GOT3 (cell line): ENCODE measurements around the gene MYLK.

Source experiments
- DNase-seq: peaks from one replicate; lab custom pipeline; 2025; ENCODE audit warnings: mixed read lengths; lab: John Stamatoyannopoulos, UW

The MYLK gene

GRCh38 chr3:123877965-123878364 lies 6.2 kb downstream of the MYLK start:
- DNase-seq = no peak

GRCh38 chr3:123877466-123877865 lies 6.7 kb downstream of the MYLK start:
- DNase-seq = no peak

- DNase-seq = no peak
Measured at GRCh38 chr3:123876858-123877257, 7.3 kb downstream of the MYLK start.

- no peak for DNase-seq
Measured at GRCh38 chr3:123872621-123873020, 11.5 kb downstream of the MYLK start.

GRCh38 chr3:123871946-123872345 lies 12.2 kb downstream of the MYLK start:
- DNase-seq = no peak

- DNase-seq = no peak
Measured at GRCh38 chr3:123870033-123870432, 14.1 kb downstream of the MYLK start.

GRCh38 chr3:123869165-123869564 lies 15.0 kb downstream of the MYLK start:
- DNase-seq = no peak

GRCh38 chr3:123864706-123865105 lies 19.4 kb downstream of the MYLK start:
- no peak for DNase-seq

GRCh38 chr3:123862152-123862551 lies 22.0 kb downstream of the MYLK start:
- no peak for DNase-seq

- DNase-seq = no peak
Measured at GRCh38 chr3:123861081-123861836, 22.9 kb downstream of the MYLK start.

- no peak for DNase-seq
Measured at GRCh38 chr3:123859177-123859576, 25.0 kb downstream of the MYLK start.

- DNase-seq = no peak
Measured at GRCh38 chr3:123854905-123855304, 29.2 kb downstream of the MYLK start.

GRCh38 chr3:123853686-123854372 lies 30.3 kb downstream of the MYLK start:
- no peak for DNase-seq

GRCh38 chr3:123847209-123847608 lies 36.9 kb downstream of the MYLK start:
- DNase-seq = no peak

GRCh38 chr3:123843668-123844067 lies 40.5 kb downstream of the MYLK start:
- no peak for DNase-seq

- no peak for DNase-seq
Measured at GRCh38 chr3:123842711-123843110, 41.4 kb downstream of the MYLK start.

GRCh38 chr3:123841476-123842238 lies 42.5 kb downstream of the MYLK start:
- DNase-seq = no peak

GRCh38 chr3:123840961-123841360 lies 43.2 kb downstream of the MYLK start:
- DNase-seq = no peak

GRCh38 chr3:123837858-123838257 lies 46.3 kb downstream of the MYLK start:
- no peak for DNase-seq

GRCh38 chr3:123834631-123835030 lies 49.5 kb downstream of the MYLK start:
- no peak for DNase-seq

GRCh38 chr3:123833398-123833785 lies 50.7 kb downstream of the MYLK start:
- DNase-seq = no peak

- DNase-seq = no peak
Measured at GRCh38 chr3:123832692-123833397, 51.3 kb downstream of the MYLK start.
